NCI-H146 treated with DMSO at 0.1 percent for 48 hours (cell line): ENCODE data around the gene MIPOL1.

Source experiments
- DNase-seq: peaks from one replicate; lab custom pipeline; 2025; ENCODE audit not compliant: unreplicated experiment; lab: John Stamatoyannopoulos, UW

Gene MIPOL1

GRCh38 chr14:37594238-37594970, 396.7 kb downstream of the MIPOL1 start:
- peak; percentile 73 for DNase-seq

GRCh38 chr14:37594971-37595808, 397.5 kb downstream of the MIPOL1 start, which contains the start of the genes FOXA1 and TTC6:
Gene FOXA1, minus strand, starts transcription at chr14:37595249. Its CDS starts 277 bp downstream, at chr14:37594972.
Gene TTC6, plus strand, starts transcription at chr14:37595629. Its CDS starts 26,436 bp downstream, at chr14:37622065.
- DNase-seq, result peak; percentile 79

GRCh38 chr14:37595809-37596621, 398.3 kb downstream of the MIPOL1 start:
- DNase-seq, result peak; percentile 84

- DNase-seq, result peak; percentile 42
Observed at GRCh38 chr14:37596790-37597472, 399.2 kb downstream of the MIPOL1 start.

DNA sequence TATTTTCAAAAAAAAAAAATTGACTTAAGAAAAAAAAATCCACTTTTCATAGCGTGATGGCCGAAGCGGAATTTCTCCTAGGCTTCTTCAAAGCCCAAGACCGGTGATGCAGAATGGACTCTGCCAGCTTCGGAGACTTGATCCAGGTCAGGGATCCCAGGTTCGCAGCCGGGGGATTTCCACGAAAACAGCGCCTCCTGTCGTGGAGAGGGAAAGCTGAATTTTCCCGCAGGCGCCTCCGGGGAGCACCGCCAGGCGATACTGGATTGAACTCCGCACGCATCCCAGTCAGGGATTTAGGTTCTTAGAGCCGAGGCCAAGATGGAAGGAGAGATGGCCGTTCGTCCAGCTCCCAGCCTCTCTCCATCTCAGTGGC, 399.8 kb downstream of the MIPOL1 start:
- DNase-seq, result peak; percentile 45

DNA sequence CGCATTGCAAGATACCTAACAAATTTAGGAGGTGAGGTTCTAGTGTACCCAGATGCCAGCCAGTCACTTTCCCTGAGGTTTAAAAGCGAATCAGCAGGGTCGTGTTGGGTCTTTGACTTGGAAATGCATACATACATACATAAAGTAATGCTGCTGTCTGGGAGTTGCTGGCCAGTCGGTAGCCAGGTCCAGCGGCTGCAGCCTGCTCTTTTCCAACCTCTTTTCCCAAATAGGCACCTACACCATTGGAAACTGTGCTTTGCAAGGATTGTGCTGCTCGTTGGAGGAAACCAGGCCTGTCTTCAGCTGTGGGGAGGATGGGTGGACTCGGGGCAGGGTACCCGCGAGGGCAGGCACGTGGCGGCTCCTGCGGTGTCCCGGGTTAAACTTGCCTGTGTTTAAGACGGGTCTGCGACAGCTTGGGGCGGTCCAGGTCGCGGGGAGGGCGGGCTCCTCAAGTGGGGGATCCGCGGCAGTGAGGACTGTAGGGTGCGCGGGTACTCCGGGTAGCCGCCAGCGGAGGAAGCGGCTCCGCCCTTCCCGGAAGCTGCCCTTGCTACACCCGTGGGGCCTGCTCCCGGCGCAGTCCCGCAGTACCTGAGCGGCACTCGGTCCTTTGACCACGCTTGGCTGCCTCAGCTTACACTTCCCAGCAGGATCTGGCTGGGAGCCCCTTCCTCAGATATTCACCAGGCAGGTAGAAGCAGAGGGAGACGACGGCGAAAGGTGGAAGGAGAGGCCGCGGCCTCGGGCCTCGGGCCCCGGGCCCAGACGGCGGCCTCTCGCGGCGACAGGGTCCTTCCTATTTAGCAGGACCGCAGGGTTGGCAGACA, 400.4 kb downstream of the MIPOL1 start:
- peak; percentile 45 for DNase-seq

DNA sequence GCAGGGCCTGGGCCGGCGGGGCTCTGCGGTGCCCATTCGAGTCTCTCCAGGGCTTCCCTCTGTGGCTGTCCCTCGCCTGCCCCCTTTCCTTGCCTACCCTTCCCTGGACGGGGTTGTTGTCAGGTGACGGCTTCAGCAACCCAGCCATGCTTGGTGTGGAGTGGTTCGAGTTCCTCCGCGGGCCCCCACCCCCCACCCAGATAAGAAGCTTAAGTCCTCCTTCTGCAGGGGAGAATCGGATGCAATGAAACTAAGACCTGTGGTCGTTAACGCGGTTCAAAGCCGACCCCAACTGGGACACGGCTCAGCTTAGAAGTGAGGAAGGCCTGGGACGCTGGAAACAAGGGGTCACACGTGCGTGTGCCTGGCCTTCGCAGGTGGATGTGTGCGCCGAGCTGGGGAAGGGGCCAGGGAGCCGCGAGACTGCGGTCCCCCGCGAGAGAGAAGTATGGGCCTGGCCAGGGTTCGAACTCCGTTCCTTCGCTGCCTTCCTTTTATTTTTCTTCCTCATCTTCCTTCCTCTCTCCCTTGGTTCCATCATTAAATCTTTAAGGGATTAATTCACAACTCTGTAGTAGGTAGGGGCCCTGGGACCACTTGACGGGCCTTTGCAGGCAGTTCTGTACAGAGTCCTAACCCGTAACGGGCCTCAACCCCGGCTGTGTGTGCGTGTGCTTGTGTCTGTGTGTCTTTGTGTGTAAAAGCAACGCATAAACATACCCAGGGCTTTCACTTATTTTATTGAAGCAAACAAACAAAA, 401.2 kb downstream of the MIPOL1 start:
- peak; percentile 7 for DNase-seq

GRCh38 chr14:37599507-37600368, 402.0 kb downstream of the MIPOL1 start:
- DNase-seq, result peak; percentile 67

DNA sequence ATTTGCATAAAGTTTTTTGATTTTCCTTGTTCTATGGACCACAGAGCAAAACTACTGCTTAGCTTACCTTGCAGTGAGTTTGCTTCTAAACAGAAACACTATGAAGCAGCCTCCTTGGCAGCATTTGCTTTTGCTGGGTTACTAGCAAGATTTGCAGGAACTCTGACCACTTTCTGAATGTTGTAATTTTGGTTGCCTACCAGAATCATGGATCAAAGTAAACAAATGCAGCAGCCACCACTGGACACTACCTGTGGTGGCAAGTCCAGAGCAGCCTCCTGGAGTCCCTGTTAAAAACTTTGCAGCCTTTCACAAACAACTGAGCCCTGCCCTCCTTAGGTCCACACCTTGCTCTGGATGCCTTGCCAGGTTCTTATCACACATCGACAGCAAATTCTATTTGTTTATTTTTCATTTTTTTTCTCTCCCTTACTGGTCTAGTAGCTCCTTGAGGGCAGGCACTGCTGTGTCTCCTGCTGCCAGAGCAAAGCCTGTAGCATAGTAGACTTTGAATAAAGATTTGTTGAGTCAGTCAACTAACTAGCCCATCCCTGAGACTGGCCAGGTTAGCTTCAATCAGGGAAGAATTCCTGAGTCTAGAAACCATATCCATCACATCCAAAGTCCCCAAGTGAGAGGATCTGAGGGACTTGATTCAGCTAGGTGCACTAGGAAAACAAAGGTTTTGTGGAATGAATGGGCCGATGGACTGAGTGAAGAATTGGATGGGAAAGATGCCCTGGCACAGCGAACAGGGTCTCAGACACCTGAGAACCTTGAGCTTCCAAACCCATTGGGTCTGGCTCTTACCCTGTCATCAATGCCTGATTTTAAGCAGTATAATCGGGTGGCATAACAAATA, 403.4 kb downstream of the MIPOL1 start:
- no peak for DNase-seq

DNA sequence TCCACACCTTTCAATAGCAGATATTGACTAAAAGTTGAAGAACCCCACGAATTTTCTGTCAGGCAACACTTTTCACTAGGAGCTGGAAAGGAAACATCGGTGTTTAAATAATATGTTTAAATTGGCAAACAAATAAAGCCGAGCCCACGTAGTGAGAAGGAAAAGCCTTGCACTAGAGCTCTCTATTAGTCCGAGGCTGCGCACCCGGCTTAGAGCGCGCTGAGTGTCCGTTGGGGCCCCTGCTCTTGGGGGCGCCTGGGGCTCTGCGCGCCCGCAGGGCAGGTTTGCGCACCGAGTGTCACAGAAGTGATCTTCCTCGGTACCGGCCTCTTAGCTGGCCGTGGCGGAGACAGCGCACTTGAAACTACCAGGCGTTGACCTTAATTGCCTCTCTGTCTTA, 404.1 kb downstream of the MIPOL1 start:
- DNase-seq, result no peak
